Measurements from ENCODE around the gene IGSF5. TPM values are rescaled to one million over a fixed set of nuclear protein-coding genes. Genes with fewer than 3 reads are reported as not detected.

The IGSF5 gene
- total RNA-seq, 2 donors from 2014 or later: 2.9 to 4.3 TPM

DNA sequence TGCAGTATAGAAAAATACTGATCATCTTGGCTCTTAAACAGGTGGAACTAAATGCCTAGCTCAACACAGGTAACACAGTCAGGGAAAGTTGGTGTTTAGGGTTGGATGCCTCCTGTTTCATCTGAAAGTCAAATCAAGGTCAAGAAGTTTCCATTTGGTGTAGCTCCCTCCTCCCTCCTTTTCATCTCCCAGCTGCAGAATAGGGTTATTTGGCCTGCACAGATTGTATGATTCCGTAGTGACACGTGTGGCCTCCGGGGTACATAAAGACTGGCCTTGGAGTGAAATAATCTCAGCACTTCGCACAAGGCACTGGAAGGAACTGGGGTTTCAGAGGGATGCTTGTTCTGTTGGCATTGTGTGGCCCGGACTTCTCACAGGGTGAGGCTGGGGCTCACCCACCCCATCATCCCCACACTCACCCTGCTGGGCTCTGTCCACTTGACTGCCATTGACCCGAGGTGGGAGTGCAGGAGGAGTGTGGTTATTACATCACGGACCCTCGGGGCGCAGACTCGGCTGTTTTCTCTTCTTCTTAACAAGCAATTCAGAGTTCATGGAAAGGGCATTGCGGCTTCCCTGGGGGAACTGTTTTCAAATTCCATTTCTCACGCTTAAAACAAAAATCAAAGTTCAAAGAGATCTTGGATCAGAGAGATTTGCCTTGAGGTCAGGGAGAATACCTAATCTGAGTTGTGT lies 18.4 kb downstream of the IGSF5 start:
- Histone ChIP-seq H3K4me3 (no peak overlapping the region), H3K27ac (no peak overlapping the region), H3K4me1 (no peaks in the 10 kb centered on the region), H3K27me3 (no peaks in the 10 kb centered on the region), H3K36me3 (no peaks in the 10 kb centered on the region), H3K9me3 (no peaks in the 10 kb centered on the region)
- no peak for DNase-seq (ENCODE audit: low spot score)
- TF ChIP-seq, protein P1, sequence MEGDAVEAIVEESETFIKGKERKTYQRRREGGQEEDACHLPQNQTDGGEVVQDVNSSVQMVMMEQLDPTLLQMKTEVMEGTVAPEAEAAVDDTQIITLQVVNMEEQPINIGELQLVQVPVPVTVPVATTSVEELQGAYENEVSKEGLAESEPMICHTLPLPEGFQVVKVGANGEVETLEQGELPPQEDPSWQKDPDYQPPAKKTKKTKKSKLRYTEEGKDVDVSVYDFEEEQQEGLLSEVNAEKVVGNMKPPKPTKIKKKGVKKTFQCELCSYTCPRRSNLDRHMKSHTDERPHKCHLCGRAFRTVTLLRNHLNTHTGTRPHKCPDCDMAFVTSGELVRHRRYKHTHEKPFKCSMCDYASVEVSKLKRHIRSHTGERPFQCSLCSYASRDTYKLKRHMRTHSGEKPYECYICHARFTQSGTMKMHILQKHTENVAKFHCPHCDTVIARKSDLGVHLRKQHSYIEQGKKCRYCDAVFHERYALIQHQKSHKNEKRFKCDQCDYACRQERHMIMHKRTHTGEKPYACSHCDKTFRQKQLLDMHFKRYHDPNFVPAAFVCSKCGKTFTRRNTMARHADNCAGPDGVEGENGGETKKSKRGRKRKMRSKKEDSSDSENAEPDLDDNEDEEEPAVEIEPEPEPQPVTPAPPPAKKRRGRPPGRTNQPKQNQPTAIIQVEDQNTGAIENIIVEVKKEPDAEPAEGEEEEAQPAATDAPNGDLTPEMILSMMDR (IDR thresholded peaks at IDR 0.05): no peak

DNA sequence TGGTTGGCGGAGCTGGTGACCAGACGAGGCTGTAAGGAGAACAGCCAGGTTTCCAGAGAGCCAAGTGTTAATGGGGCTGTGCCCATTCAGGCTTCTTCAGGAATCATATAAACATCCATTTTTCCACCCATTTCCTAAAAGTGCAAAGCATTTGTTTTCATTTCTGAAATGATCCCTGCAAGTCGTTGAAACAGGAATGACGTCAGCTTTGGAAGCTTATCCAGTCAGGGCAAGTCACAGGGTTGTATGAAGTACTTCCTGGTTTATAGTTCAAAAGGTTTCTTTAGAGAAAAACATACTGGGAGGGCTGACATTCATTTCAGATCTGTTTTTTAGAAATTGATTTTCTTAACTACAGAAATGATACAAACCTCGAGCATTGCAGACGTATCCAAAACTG lies 29.2 kb downstream of the IGSF5 start:
- TF ChIP-seq, protein P1 (IDR thresholded peaks at IDR 0.05): no peak
- H3K4me1 ChIP-seq: no peaks in the 10 kb centered on the region
- no peak for DNase-seq (ENCODE audit: low spot score)
- H3K27ac ChIP-seq: no peak overlapping the region
- H3K27me3 ChIP-seq: no peaks in the 10 kb centered on the region
- H3K4me3 ChIP-seq: no peak overlapping the region
- H3K9me3 ChIP-seq: no peaks in the 10 kb centered on the region
- no peaks in the 10 kb centered on the region for H3K36me3 ChIP-seq

DNA sequence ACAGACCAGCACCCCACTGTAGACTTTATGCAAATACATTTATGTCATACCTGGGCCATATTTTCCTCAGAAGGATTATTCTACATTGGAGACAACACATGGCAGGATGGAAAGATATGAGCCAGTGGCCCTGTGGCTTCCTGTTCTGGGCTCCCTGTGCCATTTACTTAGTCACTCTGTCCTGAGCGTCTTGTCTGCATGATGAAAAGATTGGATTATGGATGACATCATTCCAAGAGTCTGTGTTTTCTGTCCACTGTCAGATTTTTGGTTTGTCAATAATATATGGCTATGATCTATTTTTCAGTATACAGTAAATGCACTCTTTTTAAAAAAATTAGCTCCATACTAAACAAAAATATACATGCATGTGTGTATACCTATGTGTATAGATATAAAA lies 30.8 kb downstream of the IGSF5 start:
- TF ChIP-seq, protein P1 (IDR thresholded peaks at IDR 0.05): no peak
- H3K36me3 ChIP-seq: no peaks in the 10 kb centered on the region
- H3K4me1 ChIP-seq: no peaks in the 10 kb centered on the region
- DNase-seq (ENCODE audit: low spot score): no peak
- no peak overlapping the region for H3K4me3 ChIP-seq
- H3K27me3 ChIP-seq: no peaks in the 10 kb centered on the region
- H3K9me3 ChIP-seq: no peaks in the 10 kb centered on the region
- H3K27ac ChIP-seq: no peak overlapping the region

DNA sequence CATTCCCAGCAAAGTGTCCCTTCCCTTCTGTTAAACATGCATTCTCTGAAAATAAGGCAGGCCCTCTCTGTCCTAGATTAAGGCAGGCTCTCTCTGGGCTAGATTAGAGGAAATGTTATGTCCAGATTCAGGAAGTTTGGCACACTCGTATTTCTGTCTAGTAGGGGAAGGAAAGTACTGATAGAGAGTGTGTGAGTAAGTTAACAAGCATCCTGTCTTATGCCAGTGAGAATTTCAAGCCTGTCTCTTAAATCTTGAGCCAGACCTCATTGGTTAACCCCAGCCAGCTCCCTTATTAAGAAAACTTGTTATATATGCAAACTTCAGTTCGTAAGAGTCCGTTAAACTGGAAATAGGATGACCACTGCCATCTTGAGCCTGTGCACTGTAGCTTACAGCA lies 31.6 kb downstream of the IGSF5 start:
- DNase-seq (ENCODE audit: low spot score): no peak
- TF ChIP-seq, protein P1 (IDR thresholded peaks at IDR 0.05): no peak
- H3K36me3 ChIP-seq: no peaks in the 10 kb centered on the region
- H3K9me3 ChIP-seq: no peaks in the 10 kb centered on the region
- no peak overlapping the region for H3K4me3 ChIP-seq
- no peaks in the 10 kb centered on the region for H3K4me1 ChIP-seq
- H3K27me3 ChIP-seq: no peaks in the 10 kb centered on the region
- H3K27ac ChIP-seq: no peak overlapping the region

DNA sequence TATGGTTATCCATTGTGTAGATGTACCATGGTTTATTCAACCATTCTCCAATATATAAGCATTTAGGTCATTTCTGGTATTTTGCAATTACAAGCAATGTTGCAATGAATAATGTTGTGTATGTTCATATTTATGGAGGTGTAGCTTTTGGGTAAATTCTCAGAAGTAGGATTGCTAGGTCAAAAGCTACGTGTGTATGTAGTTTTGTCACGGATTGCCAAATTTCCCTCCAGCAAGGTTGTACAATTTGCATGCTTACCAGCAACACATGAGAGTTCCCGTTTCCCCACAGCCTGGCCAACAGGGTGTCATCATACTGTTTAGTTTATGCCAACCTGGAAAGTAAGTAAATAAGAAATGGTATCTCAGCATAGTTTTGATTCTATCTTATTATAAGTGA lies 36.3 kb downstream of the IGSF5 start:
- no peaks in the 10 kb centered on the region for H3K4me1 ChIP-seq

More for the DNA sequence above, 36.3 kb downstream of the IGSF5 start:
- Histone ChIP-seq H3K27ac (no peak overlapping the region), H3K9me3 (no peaks in the 10 kb centered on the region), H3K36me3 (no peaks in the 10 kb centered on the region), H3K27me3 (no peaks in the 10 kb centered on the region), H3K4me3 (no peak overlapping the region)
- TF ChIP-seq, protein P1 (IDR thresholded peaks at IDR 0.05): no peak
- no peak for DNase-seq (ENCODE audit: low spot score)

Measured in right atrium auricular region (tissue), 2 donors.